Effector memory CD4-positive, alpha-beta T cell (primary cell): ENCODE data around the gene DEDD.

ENCODE experiments used
- DNase-seq, 3 donors: peaks; one replicate each; pipeline ENCODE4 v3.0.0-alpha.2; 2020
- H3K27ac ChIP-seq: 2 replicates; pipeline ENCODE4 v1.7.0; 2013; ENCODE audit warnings: mild to moderate bottlenecking, low read length, moderate library complexity; ENCODE audit not compliant: insufficient read depth, poor library complexity, severe bottlenecking
- H3K27me3 ChIP-seq: replicated peaks from 2 replicates; pipeline ENCODE4 v1.7.0; 2013; ENCODE audit warnings: mild to moderate bottlenecking, low read length; ENCODE audit not compliant: insufficient read depth, control insufficient read depth, poor library complexity, severe bottlenecking
- H3K36me3 ChIP-seq: 2 replicates; pipeline ENCODE4 v1.7.0; 2013; ENCODE audit warnings: mild to moderate bottlenecking, low read length, moderate library complexity; ENCODE audit not compliant: control insufficient read depth, insufficient read depth
- H3K4me1 ChIP-seq: 2 replicates; pipeline ENCODE4 v1.7.0; 2013; ENCODE audit warnings: low read length, mild to moderate bottlenecking; ENCODE audit not compliant: control insufficient read depth, insufficient read depth, poor library complexity, severe bottlenecking
- H3K4me3 ChIP-seq: 2 replicates; pipeline ENCODE4 v1.7.0; 2013; ENCODE audit warnings: low read length, low read depth, mild to moderate bottlenecking; ENCODE audit not compliant: insufficient read depth, poor library complexity, severe bottlenecking
- H3K9me3 ChIP-seq: 2 replicates; pipeline ENCODE4 v1.7.0; 2013; ENCODE audit warnings: mild to moderate bottlenecking, low read length, moderate library complexity; ENCODE audit not compliant: control insufficient read depth

The DEDD gene

GRCh38 chr1:161096015-161096414 is 36.5 kb downstream of the DEDD start:
- no peak overlapping the region for H3K4me3 ChIP-seq
- H3K27me3 ChIP-seq: no peaks in the 10 kb centered on the region
- DNase-seq: no peak
- H3K9me3 ChIP-seq: no peaks in the 10 kb centered on the region
- no peaks in the 10 kb centered on the region for H3K4me1 ChIP-seq
- H3K27ac ChIP-seq: no peak overlapping the region
- H3K36me3 ChIP-seq: peaks cover 3% of the 10 kb centered on the region

- DNase-seq: no peak
- no peaks in the 10 kb centered on the region for H3K27me3 ChIP-seq
- H3K27ac ChIP-seq: no peak overlapping the region
- H3K36me3 ChIP-seq: peaks cover 3% of the 10 kb centered on the region
- H3K4me3 ChIP-seq: no peak overlapping the region
- H3K9me3 ChIP-seq: no peaks in the 10 kb centered on the region
- no peaks in the 10 kb centered on the region for H3K4me1 ChIP-seq
Measured at GRCh38 chr1:161095230-161095629, 37.2 kb downstream of the DEDD start.

DNA sequence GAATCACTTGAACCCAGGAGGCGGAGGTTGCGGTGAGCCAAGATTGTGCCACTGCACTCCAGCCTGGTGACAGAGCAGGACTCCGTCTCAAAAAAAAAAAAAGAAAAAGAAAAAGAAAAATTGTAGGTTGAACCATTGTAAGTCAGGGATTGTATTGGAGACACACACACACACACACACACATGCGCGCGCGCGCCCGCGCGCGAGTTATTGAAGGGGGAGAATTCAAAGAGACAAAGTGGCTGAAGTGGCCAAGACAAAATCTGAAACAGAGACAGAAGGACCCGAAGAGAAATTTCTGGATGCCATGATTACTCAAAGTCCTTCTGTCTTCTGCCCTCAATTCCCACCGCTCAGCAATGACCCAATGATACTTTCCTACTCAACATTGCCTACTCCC is 38.0 kb downstream of the DEDD start:
- Histone ChIP-seq H3K36me3 (peaks cover under 1% of the 10 kb centered on the region), H3K9me3 (no peaks in the 10 kb centered on the region), H3K4me1 (no peaks in the 10 kb centered on the region), H3K27me3 (no peaks in the 10 kb centered on the region), H3K27ac (no peak overlapping the region), H3K4me3 (no peak overlapping the region)
- DNase-seq: no peak

- H3K4me1 ChIP-seq: no peaks in the 10 kb centered on the region
- DNase-seq: no peak
- H3K27ac ChIP-seq: no peak overlapping the region
Measured at GRCh38 chr1:161092621-161093028, 39.8 kb downstream of the DEDD start.

GRCh38 chr1:161091796-161092507 is 40.5 kb downstream of the DEDD start:
- H3K9me3 ChIP-seq: no peaks in the 10 kb centered on the region
- no peak for DNase-seq
- H3K4me1 ChIP-seq: no peaks in the 10 kb centered on the region
- H3K27ac ChIP-seq: no peak overlapping the region
- no peaks in the 10 kb centered on the region for H3K27me3 ChIP-seq
- no peaks in the 10 kb centered on the region for H3K36me3 ChIP-seq
- H3K4me3 ChIP-seq: no peak overlapping the region

More at GRCh38 chr1:161092621-161093028, 39.8 kb downstream of the DEDD start:
- Histone ChIP-seq H3K36me3 (no peaks in the 10 kb centered on the region), H3K9me3 (no peaks in the 10 kb centered on the region), H3K4me3 (no peak overlapping the region), H3K27me3 (no peaks in the 10 kb centered on the region)

DNA sequence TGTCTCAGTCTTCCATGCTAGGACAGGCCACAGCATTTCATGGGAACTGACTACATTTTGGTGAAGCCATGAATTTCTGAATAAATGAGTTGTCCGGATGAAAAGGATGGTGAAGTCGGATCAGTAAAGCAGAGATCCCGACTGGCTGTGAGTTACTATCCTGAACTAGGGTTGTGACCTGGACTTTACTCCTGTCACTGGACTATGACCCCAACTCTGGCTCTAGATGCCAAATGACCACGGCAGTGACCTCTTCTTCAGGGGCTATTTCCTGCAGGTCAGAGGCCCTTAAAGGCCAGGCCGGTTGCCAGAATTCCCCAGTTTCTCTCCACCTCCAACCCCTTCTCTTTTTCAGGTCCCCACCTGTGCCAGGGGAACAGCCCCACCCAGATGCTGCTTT is 41.4 kb downstream of the DEDD start:
- Histone ChIP-seq H3K4me3 (no peak overlapping the region), H3K27ac (no peak overlapping the region), H3K9me3 (no peaks in the 10 kb centered on the region), H3K27me3 (no peaks in the 10 kb centered on the region), H3K36me3 (no peaks in the 10 kb centered on the region), H3K4me1 (no peaks in the 10 kb centered on the region)
- DNase-seq: no peak

DNA sequence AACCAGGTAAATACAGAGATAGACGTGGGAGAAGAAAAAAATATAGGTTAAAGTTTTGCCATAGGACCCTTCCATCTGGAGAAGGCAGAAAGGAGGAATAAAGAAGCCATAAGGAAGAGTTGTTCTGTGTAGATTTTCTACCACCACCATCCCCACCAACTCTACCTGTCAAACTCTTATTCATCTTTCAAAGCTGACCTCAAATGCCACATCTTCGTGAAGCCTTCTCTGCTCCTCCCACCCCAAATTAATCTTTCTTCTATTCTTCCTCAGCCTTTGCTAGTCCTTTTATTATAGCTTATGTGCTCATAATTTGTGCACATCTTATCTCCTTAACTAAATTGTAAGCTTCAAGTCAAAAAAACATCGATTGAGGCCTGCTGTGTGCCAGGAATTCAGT is 41.9 kb downstream of the DEDD start:
- no peaks in the 10 kb centered on the region for H3K27me3 ChIP-seq
- no peaks in the 10 kb centered on the region for H3K9me3 ChIP-seq
- no peak overlapping the region for H3K27ac ChIP-seq
- no peak for DNase-seq
- no peaks in the 10 kb centered on the region for H3K36me3 ChIP-seq
- no peak overlapping the region for H3K4me3 ChIP-seq
- H3K4me1 ChIP-seq: no peaks in the 10 kb centered on the region

DNA sequence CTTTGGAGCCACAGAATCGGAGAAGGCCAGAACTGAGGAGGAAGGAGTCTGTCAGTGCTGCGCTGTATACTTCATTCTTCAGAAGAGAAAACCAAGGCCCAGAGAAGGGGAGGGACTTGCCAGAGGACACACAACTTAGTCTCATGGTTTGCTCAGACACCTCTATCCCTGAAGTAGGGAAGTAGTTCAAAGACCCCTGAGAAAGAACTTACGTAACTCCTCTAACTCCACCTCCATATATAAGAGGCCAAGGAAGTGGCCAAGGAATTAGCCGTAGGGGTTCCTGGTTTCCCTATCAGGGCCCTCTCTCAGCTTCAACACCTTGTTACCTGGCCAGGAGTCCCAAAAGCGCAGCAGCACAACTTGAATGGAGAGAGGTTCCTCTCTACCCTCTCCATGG is 42.5 kb downstream of the DEDD start:
- Histone ChIP-seq H3K4me3 (no peak overlapping the region), H3K36me3 (no peaks in the 10 kb centered on the region), H3K4me1 (no peaks in the 10 kb centered on the region), H3K27me3 (no peaks in the 10 kb centered on the region), H3K9me3 (no peaks in the 10 kb centered on the region), H3K27ac (no peak overlapping the region)
- no peak for DNase-seq

DNA sequence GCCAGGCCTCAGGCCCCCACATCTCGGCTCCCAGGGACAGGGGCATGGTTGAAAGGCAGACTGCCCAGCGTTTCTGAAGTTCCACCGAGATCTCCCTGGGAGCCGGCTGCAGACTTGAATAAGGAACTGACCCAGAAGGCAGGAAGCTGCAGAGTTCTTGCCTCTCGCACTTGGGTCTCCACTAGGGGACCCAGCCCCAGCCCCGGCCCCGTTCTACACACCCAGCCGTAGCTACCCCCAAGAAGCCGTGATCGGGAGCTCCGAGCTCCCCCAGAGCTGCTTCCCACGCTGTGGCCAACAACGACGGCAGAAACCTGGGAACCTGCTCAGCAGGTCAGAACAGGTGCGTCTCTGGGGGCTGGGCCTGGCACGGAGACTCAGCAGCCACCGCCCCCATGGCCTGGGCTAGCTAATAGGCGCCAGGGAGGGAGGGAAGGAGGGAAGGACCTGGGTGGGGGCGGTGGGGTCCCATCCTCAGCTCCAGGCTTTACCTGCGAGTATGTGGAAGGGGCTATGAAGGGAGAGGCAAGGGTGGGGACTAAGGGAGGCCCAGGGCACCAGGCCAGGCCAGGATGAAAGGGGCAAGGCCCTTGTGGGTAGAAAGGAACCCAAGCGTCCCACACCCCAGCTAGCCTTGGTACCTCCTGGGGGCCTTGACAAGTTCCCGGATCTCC is 43.1 kb downstream of the DEDD start, which contains the start of gene NECTIN4:
TSS of gene NECTIN4 (minus strand) at position 308 of the 674 bp plus-strand sequence. CDS start at position 46, 262 bp downstream.
- DNase-seq: no peak
- no peak within 1 kb of the TSS for H3K4me3 ChIP-seq
- no peaks in the 10 kb centered on the region for H3K9me3 ChIP-seq
- no peaks in the 10 kb centered on the region for H3K36me3 ChIP-seq
- no peaks in the 10 kb centered on the region for H3K27me3 ChIP-seq
- no peaks in the 10 kb centered on the region for H3K4me1 ChIP-seq
- H3K27ac ChIP-seq: no peak within 1 kb of the TSS

DNA sequence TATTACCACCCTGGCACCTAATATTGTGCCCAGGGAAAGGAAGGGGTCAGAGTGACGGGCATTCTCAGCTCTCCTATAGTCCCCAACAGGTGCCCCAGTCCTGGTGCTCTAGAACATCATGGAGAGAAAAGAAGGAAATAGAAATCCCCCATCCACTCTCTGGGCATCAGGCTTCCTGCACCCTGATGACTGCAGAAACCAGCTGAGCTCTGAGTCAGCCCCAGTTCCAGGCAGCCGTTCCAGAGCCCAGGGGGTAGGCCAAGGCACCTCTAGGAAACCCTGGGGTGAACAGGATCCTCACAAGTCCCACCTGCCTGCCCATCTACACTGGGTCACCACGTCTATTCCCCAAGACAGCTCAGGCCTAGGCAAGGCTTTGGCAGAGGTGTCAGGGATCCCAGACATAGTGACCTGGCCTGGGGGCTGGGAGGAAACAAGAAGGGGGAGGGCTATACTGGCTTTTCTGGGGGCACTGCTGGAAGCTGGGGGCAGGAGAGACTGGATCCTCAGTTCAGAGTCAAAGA is 43.8 kb downstream of the DEDD start:
- H3K27ac ChIP-seq: no peak overlapping the region
- no peaks in the 10 kb centered on the region for H3K27me3 ChIP-seq
- H3K9me3 ChIP-seq: no peaks in the 10 kb centered on the region
- DNase-seq: no peak
- no peaks in the 10 kb centered on the region for H3K4me1 ChIP-seq
- H3K36me3 ChIP-seq: no peaks in the 10 kb centered on the region
- no peak overlapping the region for H3K4me3 ChIP-seq
